ENCODE results near the gene GPRASP1.
"Not testable (repeated sequence)": the region's sequence is repeated elsewhere in the genome, so short reads cannot be mapped to it uniquely, and the experiment has no call there.

Gene GPRASP1, protein sequence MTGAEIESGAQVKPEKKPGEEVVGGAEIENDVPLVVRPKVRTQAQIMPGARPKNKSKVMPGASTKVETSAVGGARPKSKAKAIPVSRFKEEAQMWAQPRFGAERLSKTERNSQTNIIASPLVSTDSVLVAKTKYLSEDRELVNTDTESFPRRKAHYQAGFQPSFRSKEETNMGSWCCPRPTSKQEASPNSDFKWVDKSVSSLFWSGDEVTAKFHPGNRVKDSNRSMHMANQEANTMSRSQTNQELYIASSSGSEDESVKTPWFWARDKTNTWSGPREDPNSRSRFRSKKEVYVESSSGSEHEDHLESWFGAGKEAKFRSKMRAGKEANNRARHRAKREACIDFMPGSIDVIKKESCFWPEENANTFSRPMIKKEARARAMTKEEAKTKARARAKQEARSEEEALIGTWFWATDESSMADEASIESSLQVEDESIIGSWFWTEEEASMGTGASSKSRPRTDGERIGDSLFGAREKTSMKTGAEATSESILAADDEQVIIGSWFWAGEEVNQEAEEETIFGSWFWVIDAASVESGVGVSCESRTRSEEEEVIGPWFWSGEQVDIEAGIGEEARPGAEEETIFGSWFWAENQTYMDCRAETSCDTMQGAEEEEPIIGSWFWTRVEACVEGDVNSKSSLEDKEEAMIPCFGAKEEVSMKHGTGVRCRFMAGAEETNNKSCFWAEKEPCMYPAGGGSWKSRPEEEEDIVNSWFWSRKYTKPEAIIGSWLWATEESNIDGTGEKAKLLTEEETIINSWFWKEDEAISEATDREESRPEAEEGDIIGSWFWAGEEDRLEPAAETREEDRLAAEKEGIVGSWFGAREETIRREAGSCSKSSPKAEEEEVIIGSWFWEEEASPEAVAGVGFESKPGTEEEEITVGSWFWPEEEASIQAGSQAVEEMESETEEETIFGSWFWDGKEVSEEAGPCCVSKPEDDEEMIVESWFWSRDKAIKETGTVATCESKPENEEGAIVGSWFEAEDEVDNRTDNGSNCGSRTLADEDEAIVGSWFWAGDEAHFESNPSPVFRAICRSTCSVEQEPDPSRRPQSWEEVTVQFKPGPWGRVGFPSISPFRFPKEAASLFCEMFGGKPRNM (N-terminal part only)

DNA sequence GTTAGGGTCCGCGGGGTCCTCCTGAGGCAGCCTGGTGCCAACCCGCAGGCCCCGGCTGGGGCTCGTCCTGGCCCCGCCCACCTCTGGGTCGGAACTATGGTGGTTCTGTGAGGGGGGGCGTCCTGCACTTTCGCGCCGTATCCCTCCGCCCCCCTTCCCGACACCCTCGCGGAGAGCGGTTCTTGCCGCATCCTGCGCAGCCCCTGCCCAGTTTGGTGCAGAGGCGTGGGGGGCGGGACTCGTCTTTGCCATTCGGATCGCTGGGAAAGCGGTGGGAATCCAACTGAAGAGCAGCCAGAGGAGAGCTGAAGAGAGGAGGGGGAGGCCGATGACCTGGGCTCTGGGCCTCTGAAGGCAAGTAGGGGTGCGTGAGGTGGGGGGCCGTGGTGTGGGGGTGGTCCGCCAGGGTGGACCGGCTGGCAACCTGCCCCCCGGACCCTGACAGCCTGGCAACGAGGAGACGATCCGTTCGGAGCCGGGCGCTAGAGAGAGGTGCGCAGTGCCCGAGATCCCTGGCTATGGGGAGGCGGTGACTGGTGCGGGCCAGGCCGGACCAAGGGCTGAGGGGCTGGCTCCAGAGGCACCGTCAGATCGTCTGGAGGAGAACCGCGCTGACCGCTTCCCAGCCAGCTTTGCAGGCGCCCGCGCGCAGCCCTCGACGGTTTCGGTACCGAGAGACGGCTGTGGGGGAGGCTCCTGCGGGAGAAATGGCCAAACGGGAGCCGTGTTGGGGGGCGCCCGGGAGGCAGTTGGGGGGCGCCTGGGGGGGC is at the start of gene GPRASP1:
Gene GPRASP1 (plus strand): TSS at position 242 of the 770 bp plus-strand sequence. CDS start 2,431 bp downstream, outside the sequence.
- H3K4me3 Mint-ChIP-seq: peak within 1 kb of the TSS; percentile 99
- peak within 1 kb of the TSS; percentile 89 for H3K27ac Mint-ChIP-seq
- H3K36me3 Mint-ChIP-seq: peaks cover 19% of the 10 kb centered on the region
- no peaks in the 10 kb centered on the region for H3K27me3 Mint-ChIP-seq
- no peaks in the 10 kb centered on the region for H3K9me3 Mint-ChIP-seq
- peak; percentile 63 for ATAC-seq
- H3K4me1 Mint-ChIP-seq: peaks cover 6% of the 10 kb centered on the region

DNA sequence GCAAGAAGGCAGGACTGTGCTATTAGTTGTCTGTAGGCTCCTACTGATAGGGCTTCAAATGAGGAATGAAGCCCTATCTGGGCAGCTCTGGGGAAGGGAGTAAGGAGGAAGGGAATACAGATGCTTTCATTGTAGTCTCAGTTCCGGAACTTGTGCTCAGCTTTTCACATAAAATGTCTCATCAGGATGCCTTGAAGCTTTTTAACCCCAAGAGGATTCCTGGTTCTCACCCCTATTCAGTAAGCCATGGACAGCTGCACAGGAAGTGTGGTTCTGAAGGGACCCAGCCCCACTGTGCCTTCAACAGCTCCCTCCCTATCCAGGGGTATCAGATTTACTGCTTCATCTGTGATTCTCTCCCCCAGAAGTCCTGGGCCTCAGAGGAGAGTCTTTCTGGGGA is 47.0 kb upstream of the GPRASP1 start:
- Mint-ChIP-seq H3K9me3 (no peaks in the 10 kb centered on the region), H3K4me3 (no peak overlapping the region), H3K4me1 (peaks cover 30% of the 10 kb centered on the region), H3K27me3 (no peaks in the 10 kb centered on the region), H3K27ac (no peak overlapping the region), H3K36me3 (peaks cover 16% of the 10 kb centered on the region)
- no peak for ATAC-seq

DNA sequence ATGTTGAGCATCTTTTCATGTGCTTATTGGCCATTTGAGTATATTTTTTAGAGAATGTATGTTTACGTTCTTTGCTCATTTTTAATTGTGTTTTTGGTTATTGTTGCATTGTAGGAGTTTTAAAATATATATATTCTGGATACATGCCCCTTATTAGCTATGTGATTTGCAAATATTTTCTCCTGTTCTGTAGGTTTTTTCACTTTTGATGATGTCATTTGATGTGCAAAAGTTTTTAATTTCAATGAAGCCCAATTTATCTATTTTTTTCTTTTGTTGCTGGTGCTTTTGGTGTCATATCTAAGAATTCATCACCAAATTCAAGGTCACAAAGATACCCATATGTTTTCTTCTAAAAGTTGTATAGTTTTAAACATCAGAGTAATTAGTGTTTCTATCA is 45.2 kb upstream of the GPRASP1 start:
- no peak for ATAC-seq
- H3K27ac Mint-ChIP-seq: no peak overlapping the region
- H3K36me3 Mint-ChIP-seq: peaks cover 32% of the 10 kb centered on the region
- no peaks in the 10 kb centered on the region for H3K27me3 Mint-ChIP-seq
- H3K9me3 Mint-ChIP-seq: no peaks in the 10 kb centered on the region
- peaks cover 27% of the 10 kb centered on the region for H3K4me1 Mint-ChIP-seq
- no peak overlapping the region for H3K4me3 Mint-ChIP-seq

DNA sequence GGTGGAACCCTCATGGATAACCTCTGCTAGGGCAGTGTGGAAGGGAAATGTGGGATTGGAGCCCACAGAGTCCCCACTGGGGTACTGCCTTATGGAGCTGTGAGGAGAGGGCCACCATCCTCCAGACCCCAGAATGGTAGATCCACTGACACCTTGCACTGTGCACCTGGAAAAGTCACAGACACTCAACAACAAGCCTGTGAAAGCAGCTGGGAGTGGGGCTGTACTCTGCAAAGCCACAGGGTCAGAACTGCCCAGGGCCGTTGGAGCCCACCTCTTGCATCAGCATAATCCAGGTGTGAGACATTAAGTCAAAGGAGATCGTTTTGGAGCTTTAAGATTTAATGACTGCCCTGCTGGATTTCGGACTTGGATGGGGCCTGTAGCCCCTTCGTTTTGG is 40.4 kb upstream of the GPRASP1 start:
- Mint-ChIP-seq H3K4me1 (peaks cover 26% of the 10 kb centered on the region), H3K27ac (no peak overlapping the region), H3K4me3 (no peak overlapping the region), H3K9me3 (no peaks in the 10 kb centered on the region), H3K27me3 (no peaks in the 10 kb centered on the region), H3K36me3 (peaks cover 57% of the 10 kb centered on the region)
- no peak for ATAC-seq

DNA sequence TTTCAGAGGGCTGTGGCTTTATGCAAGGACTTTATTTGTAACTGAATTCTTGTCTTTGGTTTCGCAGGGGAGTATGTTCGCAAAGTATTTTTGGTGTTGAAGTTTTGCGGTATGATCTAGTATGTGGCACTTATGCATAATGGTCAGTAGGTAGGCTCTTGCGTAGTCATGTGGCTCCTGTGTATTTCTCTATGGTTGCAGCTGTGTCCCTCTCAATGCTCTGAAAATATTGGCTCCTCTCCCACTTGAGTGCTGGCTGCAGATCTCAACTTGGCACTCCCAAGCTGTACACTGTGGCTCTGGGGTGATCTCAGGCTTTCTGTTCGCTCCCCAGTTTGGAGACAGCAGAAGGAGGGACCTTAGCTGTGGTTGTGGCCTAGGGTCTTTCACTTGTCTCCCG is 27.2 kb upstream of the GPRASP1 start:
- peaks cover 45% of the 10 kb centered on the region for H3K36me3 Mint-ChIP-seq
- H3K4me3 Mint-ChIP-seq: no peak overlapping the region
- no peak for ATAC-seq
- no peak overlapping the region for H3K27ac Mint-ChIP-seq
- H3K9me3 Mint-ChIP-seq: peaks cover 4% of the 10 kb centered on the region
- H3K27me3 Mint-ChIP-seq: no peaks in the 10 kb centered on the region
- peaks cover 8% of the 10 kb centered on the region for H3K4me1 Mint-ChIP-seq

DNA sequence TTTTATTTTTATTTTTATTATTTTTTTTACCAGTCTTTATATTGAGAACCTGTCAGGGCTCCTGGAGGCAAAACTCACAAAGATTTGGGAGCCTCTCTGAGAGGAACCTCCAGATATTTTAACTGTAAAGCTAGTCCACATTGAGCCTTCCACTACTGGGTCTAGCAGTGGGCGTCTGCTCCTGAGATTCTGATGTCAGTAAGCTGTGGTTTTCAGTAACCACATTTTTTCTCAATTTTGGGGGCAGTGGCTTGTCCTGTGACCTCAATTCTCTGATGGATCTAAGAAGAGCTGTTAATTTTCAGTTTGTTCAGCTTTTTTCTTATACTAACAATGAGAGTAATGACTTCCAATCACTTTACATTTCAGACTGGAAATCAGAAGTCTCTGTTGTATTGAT is 23.6 kb upstream of the GPRASP1 start:
- Mint-ChIP-seq H3K9me3 (no peaks in the 10 kb centered on the region), H3K27me3 (no peaks in the 10 kb centered on the region), H3K4me3 (no peak overlapping the region), H3K27ac (no peak overlapping the region), H3K4me1 (peaks cover 8% of the 10 kb centered on the region), H3K36me3 (peaks cover 17% of the 10 kb centered on the region)
- ATAC-seq: no peak

DNA sequence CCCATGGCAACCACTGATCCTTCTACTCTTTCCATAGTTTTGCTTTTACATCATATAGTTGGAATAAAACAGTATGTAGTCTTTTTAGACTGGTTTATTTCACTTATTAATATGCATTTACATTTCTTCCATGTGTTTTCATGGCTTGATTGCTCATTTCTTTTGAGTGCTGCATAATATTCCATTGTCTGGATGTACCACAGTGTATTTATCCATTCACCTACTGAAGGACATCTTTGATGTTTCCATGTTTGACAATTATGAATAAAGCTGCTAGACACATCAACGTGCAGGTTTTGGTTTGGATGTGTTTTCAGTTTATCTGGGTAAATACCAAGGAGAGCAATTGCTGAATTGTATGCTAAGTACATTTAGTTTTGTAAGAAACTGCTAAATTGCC is 13.7 kb upstream of the GPRASP1 start:
- H3K9me3 Mint-ChIP-seq: peaks cover 5% of the 10 kb centered on the region

DNA sequence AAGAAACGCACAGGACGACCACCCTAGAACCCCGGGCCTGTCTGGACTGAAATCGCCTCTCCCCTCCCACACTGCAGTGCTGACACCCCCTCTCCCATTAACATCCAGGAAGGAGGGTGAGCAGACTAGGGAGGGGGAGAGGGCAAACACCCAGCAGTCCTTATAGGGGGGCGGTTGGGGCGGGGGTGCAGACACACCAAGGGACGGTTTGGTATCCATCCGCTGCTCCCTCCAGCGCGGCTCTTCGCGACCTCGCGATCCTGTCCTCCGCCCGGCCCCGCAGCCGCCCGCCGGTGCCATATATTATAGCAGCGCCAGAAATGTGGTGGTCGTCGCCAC is 411 bp upstream of the GPRASP1 start:
- no peak for ATAC-seq

More for the DNA sequence above, 13.7 kb upstream of the GPRASP1 start:
- Mint-ChIP-seq H3K27me3 (no peaks in the 10 kb centered on the region), H3K4me3 (no peak overlapping the region), H3K27ac (no peak overlapping the region), H3K36me3 (peaks cover 47% of the 10 kb centered on the region), H3K4me1 (peaks cover 6% of the 10 kb centered on the region)
- no peak for ATAC-seq

DNA sequence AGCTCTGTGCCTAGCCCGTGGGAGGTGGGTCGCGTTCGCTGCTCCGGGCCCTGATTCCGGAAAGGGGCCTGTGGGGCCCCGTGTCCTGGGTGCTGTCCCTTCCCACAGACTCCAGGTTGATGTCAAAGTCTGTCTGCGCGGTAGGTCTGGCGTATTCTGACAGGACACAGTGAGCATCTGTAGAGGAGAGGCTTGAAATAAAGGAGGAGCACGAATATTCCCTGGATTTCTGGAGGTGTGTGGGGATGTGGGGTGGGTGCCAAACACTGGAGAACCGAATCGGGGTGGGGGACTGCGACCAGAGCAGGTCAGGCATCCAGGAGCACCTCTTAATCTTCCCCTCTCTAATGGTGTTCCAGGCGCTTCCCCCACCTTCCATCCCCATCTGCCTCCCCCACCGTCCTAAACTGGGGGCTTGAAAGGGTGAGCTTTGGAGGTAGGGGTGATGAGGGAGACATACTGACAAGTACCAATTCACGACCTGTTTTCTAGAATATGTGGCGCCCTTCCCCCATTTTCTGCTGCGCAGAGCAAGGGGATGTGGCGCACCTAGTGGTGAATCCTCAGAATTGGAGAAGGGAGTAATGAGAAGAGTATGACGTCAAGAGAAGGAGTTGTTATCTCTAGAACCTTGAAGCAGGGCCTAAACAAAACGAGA is 877 bp downstream of the GPRASP1 start:
- Mint-ChIP-seq H3K4me3 (peak overlapping the region; percentile 99), H3K9me3 (no peaks in the 10 kb centered on the region)

More for the DNA sequence above, 411 bp upstream of the GPRASP1 start:
- Mint-ChIP-seq H3K27ac (peak overlapping the region; percentile 89), H3K36me3 (peaks cover 14% of the 10 kb centered on the region), H3K9me3 (no peaks in the 10 kb centered on the region), H3K27me3 (no peaks in the 10 kb centered on the region), H3K4me3 (peak overlapping the region; percentile 99), H3K4me1 (peaks cover 6% of the 10 kb centered on the region)

DNA sequence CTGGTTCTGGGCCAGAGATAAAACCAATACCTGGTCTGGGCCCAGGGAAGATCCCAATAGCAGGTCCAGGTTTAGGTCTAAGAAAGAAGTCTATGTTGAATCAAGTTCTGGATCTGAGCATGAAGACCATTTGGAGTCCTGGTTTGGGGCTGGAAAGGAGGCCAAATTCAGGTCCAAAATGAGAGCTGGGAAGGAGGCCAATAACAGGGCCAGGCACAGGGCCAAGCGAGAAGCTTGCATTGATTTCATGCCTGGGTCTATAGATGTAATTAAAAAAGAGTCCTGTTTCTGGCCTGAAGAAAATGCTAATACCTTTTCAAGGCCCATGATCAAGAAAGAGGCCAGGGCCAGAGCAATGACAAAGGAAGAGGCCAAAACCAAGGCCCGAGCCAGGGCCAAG is 3.4 kb downstream of the GPRASP1 start:
- peaks cover 15% of the 10 kb centered on the region for H3K4me1 Mint-ChIP-seq
- H3K4me3 Mint-ChIP-seq: no peak overlapping the region
- ATAC-seq: no peak
- no peak overlapping the region for H3K27ac Mint-ChIP-seq
- peaks cover 16% of the 10 kb centered on the region for H3K36me3 Mint-ChIP-seq
- H3K9me3 Mint-ChIP-seq: no peaks in the 10 kb centered on the region
- H3K27me3 Mint-ChIP-seq: no peaks in the 10 kb centered on the region

More for the DNA sequence above, 877 bp downstream of the GPRASP1 start:
- peaks cover 6% of the 10 kb centered on the region for H3K4me1 Mint-ChIP-seq
- no peaks in the 10 kb centered on the region for H3K27me3 Mint-ChIP-seq
- H3K36me3 Mint-ChIP-seq: peaks cover 16% of the 10 kb centered on the region
- peak; percentile 64 for ATAC-seq
- peak overlapping the region; percentile 89 for H3K27ac Mint-ChIP-seq

DNA sequence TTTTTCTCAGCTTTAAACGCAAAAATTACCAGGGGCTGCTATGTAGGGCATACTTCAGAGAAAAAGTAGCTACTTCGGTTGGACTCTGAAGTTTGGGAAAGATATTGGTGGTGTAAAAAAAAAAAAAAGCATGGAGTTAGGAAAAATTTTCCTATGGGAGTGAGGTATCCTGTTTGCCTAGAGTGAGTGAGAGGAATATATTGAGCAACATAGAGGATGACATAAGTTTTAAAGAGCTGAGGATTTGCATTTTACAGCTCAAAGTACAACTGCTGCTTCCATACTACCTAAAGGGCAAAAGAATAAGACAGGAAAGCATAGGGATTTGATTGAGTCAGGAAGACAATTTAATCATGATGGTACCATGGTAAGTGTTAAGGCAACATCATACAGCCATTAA is 7.3 kb downstream of the GPRASP1 start:
- Mint-ChIP-seq H3K27ac (no peak overlapping the region), H3K9me3 (no peaks in the 10 kb centered on the region), H3K4me1 (peaks cover 14% of the 10 kb centered on the region), H3K4me3 (peak overlapping the region; percentile 58), H3K36me3 (peaks cover 16% of the 10 kb centered on the region), H3K27me3 (no peaks in the 10 kb centered on the region)
- ATAC-seq: no peak

DNA sequence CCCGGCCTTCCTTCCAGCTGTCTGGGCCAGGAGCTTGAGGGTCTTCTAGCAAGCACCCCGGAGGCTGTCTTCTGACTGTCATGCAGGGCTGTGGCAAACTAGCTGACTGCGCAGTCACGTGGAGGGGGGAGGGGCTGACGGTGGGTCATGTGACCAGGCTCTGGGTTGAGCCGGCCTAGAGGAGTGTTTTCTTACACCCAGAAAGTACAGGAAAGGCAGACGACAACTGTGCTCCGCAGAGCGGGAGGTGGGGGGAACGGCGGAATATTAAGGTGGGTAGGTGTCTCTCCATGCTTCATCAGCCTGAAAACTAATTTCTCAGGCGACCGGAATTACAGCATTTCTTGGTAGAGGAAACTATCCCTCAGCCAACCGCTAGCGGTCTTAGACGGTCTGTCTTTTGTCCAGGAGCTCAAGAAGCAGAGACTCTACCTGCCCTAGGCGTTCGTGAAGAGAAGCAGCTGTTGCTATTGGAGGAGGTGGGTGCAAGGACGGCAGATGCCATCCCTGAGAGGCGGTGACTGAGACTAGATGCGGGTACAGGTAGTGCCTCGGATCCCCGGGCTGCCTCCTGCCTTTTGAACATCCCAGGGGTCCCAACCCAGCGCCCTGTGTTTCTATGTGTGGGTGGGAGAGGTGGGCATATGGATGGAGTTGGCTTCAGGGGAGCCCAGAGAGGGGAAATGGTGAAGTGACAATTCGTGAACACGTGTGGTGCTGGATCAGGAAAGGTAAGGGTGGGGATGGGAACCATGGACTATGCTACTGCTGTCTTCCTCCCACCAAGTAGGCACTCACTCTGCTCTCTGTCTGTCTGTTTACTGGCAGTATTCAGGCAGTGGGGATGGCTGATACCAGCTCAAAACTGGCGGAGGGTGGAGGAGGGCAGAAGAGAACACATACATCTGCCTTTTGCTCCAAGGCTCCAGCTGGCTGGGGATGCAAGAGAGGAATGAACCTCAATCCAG is 8.8 kb downstream of the GPRASP1 start:
- H3K27ac Mint-ChIP-seq: peak overlapping the region; percentile 90
- H3K27me3 Mint-ChIP-seq: no peaks in the 10 kb centered on the region
- H3K4me3 Mint-ChIP-seq: peak overlapping the region; percentile 93

DNA sequence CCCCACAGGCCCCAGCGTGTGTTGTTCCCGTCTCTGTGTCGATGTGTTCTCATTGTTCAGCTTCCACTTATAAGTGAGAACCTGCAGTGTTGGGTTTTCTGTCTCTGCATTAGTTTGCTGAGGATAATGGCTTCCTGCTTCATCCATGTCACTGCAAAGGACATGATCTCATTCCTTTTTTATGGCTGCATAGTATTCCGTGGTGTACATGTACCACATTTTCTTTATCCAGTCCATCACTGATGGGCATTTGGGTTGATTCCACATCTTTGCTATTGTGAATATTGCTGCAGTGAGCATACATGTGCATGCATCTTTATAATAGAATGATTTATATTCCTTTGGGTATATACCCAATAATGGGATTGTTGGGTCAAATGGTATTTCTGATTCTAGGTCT is 12.5 kb downstream of the GPRASP1 start:
- Mint-ChIP-seq H3K36me3 (peaks cover 37% of the 10 kb centered on the region), H3K9me3 (peaks cover 14% of the 10 kb centered on the region)
- H3K4me3 Mint-ChIP-seq, H3K27ac Mint-ChIP-seq, H3K27me3 Mint-ChIP-seq, H3K4me1 Mint-ChIP-seq, ATAC-seq: not testable (repeated sequence)

More for the DNA sequence above, 8.8 kb downstream of the GPRASP1 start:
- Mint-ChIP-seq H3K36me3 (peaks cover 15% of the 10 kb centered on the region), H3K4me1 (peaks cover 14% of the 10 kb centered on the region), H3K9me3 (no peaks in the 10 kb centered on the region)
- peak; percentile 96 for ATAC-seq

Data from stimulated activated memory B cell treated with anti-CD40 and anti-IgM and Interleukin-4, amounts not matched to agents 10 μg/mL and 1 μg/mL and 100 μg/mL, for 72 hours (primary cell).